GM21360 (cell line): ENCODE results near the gene ZNF23.

Experiments
- ATAC-seq: cut with Tn5 transposase; IDR thresholded peaks from one replicate; pipeline ENCODE4 v1.9.1; 2021; ENCODE audit warnings: mild to moderate bottlenecking, moderate library complexity; ENCODE audit not compliant: unreplicated experiment

The ZNF23 gene

DNA sequence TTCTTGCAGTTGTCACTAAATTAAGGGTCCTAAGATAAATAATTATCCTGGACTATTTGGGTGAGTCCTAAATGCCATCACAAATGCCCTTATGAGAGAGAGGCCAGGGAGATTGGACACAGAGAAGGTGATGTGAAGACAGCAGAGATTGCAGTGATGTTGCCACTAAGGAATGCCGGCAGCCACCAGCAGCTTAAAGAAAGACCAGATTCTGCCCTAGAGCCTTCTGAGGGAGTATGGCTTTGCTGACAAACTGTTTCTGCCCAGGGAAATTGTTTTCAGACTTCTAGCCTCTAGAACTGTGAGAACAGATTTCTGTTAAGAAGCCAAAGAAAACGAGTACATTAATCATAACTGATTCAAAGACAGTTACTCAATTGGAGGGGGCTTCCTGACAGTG, 10.0 kb upstream of the ZNF23 start:
- ATAC-seq: no peak

DNA sequence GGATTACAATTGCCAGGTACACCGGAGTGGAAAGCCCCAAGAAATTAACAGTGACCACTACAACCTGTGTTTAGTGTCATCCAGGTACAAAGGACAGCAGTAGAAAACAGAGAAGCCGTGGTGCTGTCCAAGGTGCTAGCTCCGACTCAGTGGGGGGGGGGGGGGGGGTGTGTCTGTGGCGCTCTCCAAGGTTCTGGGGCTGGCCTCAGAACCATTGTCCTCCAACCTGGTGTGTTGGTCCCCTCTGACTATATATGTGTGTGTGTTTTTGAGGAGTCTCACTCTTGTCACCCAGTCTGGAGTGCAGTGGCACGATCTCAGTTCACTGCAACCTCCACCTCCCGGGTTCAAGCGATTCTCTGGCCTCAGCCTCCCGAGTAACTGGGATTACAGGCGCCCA, 5.8 kb upstream of the ZNF23 start:
- ATAC-seq: no peak

DNA sequence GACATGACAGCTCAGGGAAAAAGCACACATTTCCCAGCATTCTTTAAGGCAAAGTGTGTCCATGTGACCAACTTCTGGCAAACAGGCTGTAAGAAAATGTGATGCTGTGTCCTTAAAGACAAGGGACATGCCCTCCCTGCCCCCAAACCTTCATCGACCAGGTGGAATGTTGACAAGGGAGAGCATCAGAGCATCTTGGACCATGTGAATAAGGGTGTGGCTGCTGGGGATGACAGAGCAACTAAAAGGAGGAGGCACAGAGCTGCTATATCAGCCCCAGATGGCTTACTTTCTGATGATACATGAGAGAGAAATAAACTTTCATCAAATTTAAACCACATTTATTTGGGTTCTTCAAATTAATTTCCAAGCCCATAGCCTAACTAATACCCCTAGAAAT, 2.2 kb upstream of the ZNF23 start:
- no peak for ATAC-seq

DNA sequence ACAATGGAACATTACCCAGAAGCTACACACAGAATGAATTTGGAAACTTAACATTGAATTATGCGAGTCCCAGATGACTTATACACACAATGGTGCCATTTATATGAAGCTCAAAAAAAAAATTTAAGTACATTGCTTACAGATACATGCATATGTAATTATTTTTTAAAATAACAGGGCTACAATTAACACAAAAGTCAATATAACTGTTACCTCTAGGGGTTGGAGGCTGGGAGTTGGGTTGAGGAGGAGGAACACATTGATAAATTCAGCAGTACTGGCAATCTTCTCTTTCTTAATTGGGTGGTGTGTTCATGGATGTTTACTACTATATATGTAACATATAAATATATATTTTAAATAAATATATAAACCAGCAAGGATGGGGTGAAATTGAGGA, 1.1 kb downstream of the ZNF23 start:
- no peak for ATAC-seq

DNA sequence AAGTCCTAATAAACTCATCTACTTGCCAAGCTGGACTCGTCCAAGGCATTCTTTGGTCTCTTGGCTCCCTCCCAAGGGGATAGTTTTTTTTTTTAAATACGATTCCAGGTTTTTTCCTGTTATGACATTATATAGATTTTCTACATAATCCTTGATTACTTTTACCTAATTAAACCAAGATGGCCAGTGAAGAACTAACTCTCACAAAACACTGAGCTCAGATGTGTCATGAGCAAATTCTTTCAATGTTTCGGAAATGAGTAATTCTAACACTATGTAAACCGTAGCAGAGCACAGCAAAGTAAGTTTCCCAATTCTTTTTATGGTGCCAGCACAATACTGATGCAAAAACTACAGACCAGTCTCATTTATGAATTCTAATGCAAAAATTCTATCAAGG, 1.8 kb downstream of the ZNF23 start:
- no peak for ATAC-seq

DNA sequence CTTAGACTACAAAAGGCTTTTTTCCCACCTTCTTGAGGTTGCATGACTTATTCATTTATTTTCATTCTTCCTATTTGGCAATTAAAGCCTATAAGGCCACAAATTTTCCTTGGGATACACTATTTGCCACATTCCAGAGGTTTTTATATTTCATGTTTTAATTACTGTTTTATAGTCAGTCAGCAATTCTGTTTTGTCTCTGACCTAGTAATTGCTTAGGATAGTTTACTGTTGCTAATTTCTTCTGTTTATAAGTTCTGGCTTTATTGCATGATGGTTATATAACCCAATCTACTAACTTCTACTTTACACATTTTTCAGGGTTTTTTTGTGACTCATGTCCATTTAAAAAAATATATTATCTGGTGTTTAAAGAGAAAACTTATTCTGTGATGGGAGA, 2.5 kb downstream of the ZNF23 start:
- ATAC-seq: no peak

DNA sequence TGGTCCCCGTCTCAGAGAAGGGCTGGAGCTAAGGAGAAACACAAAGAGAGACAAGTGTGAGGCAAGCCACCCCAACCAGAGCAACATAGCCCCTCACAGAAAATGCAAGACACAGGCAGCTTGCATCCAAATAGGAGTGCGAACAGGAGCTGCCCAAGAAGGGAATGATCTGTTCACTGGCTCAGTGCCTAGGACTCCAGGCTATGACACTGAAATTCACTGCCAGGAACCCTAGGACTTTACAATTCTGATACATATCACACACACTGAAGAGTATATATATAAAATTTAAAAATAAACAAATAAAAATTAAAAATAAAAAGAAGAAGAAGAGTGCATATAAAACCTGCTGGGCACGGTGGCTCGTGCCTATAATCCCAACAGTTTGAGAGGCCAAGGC, 5.2 kb downstream of the ZNF23 start:
- ATAC-seq: no peak

DNA sequence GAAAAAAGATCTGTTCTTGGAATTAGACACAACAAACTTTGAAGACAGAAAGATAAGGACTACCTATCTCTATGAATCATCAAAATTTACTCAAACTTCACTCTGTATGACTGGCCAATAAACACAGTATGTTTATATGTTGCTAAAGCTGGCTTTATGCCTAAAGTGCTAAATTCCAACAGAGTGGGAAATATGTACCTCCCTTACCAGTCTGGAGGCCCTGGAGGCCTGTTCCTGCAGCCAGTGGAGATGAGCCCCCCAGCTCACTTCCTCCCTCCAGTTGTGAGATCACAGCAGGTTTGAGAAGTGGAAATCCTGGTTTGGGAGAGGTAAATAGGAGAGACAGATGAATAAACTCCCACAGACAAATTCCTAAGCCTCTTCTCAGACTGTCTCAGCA, 9.0 kb downstream of the ZNF23 start:
- ATAC-seq: no peak

DNA sequence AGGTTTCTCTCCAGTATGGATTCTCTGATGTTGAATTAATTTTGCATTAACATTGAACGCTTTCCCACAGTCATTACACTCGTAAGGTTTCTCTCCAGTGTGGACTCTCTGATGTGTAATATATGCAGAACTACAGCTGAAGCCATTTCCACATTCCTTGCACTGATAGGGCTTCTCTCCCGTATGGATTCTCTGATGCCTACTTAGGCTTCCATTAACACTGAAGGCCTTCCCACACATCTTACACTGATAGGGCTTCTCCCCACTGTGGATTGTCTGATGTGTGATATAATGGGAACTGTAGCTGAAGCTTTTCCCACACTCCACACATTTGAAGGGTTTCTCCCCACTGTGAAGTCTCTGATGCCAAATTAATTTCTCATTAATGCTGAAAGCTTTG, 13.0 kb downstream of the ZNF23 start:
- no peak for ATAC-seq

DNA sequence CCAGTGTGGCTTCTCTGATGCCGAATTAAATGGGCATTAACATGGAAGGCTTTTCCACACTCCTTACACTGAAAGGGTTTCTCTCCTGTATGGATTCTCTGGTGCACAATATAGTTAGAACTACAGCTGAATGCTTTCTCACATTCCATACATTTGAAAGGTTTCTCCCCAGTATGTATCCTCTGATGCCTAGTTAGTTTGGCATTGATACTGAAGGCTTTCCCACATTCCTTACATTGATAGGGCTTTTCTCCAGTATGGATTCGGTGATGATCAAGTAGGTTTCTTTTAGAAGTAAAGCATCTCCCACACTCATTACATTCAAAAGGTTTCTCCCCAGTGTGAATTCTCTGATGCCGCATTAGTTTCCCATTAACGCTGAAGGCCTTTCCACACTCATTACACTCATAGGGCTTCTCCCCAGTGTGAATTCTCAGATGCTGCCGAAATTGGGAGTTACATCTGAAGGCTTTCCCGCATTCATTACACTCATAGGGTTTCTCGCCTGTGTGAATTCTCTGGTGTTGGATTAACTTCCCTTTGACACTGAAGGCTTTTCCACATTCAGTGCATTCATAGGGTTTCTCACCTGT, 13.7 kb downstream of the ZNF23 start:
- no peak for ATAC-seq

DNA sequence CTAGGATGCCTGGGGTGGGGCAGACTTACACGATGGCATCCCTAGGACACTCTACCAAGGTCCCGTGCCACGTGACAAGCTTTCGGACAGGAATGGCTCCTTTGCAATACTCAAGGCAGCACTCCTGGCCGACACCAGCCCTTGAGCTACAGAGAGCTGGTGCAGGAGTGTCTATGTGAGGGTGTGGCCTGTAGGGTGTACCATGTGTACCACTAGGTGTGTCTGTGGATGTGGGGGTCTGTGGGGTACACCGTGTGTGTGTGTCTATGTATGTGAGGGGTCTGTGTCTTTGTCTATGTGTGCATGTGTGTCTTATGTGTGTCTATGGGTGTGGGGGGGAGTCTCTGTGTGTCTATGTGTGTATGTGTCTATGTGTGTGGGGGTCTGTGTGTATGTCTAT, 18.3 kb downstream of the ZNF23 start:
- no peak for ATAC-seq

DNA sequence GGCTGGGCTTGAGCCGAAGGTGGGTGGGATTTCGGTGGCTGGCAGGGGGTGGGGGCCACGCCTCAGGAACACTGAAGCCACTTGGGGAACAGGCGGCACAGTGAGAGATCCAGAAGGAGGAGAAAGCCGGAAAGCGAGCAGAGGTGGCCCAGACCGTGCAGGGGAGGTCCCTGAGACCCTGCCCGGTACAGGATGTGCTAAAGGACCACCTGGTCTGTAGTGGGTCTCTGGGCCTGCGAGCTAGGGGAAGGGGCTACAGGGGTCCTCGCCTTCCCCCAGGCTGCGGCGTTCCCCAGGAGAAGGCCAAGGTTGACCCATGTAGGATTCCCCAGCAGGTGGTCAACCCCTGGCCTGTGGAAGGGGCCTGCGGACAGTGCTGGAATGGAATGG, 20.0 kb downstream of the ZNF23 start, which contains the start of gene TLE7:
Gene TLE7, minus strand, starts transcription at position 4 of the 390 bp plus-strand sequence. CDS start 8,730 bp downstream, outside the sequence.
- ATAC-seq: no peak

DNA sequence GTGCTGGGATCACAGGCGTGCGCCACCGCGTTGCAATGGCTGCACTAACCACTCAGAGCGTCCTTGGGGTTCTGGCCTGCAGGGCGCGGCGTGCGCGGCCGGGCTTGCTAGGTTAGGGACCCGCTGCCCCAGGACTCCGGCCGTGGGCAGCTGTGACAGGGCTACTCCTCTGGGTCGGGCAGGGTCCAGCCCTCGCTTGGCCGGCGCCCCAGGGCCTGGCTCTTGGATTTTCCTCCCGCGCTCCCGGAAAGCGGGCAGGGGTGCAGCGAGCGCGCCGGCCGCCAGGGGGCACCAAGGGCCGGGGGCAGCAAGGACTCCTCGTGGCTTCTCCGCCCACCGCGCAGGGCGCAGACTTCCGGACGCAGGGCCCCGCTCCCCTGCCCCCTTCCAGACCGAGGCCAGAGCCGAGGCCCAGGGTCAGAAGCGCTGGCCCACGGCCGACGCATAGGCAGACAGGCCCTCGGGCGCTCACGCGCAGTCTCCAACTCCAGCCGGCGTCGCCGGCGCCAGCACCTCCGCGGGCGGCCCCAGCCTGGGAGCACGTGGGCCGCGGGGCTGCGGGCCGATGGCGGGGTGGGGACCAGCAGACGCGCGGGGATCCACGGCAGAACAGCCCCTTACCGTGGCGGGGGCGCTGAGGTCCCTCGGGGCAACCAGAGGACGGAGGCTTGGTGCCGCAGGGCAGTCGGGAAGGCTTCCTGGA, 20.5 kb downstream of the ZNF23 start:
- ATAC-seq: no peak

DNA sequence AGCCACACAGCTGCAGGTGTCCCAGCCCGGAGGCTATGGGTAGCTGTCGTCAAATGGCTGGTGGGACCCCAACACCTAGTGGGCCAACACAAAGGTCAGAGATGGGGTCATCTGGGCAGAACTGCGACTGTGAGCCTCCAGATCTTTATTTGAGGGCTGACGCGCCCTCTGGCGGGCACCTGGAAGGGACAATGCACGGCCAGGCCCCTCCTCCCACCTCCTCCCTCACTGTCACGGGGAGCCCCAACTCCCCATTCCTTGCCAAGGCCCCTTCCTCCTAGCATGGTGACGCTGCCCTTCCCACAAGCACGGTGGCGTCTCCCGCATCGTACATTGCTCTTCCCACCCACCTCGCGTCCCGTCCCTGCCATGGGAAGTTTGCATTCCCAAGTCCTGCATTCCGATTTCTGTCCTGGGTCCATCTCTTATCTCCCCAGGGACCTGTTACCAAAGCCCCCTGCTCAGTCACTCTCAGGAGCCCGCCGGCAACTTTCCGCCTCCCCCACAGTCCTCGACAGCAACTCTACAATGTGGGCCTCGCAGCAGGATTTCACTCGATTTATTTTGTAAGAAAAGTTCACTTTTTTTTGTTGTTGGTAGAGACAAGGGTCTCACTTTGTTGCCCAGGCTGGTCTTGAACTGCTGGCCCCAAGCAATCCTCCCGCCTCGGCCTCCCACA, 21.2 kb downstream of the ZNF23 start:
- no peak for ATAC-seq

DNA sequence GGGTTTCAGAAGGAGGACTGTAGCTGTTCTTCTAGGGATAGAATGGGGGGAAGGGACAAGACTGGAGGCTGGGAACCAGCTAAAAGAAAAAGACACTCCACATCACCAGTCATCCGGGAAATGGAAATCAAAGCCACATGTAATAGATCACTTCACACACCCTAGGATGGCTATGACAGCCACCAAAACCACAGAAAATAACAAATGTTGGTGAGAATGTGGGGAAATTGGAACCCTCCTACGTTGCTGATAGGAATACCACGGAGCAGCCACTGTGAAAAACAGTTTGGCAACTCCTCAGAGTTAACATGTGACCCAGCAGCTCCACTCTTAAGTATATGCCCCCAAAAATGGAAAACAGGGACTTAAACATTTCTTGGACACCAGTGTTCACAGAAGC, 22.5 kb downstream of the ZNF23 start:
- ATAC-seq: no peak

DNA sequence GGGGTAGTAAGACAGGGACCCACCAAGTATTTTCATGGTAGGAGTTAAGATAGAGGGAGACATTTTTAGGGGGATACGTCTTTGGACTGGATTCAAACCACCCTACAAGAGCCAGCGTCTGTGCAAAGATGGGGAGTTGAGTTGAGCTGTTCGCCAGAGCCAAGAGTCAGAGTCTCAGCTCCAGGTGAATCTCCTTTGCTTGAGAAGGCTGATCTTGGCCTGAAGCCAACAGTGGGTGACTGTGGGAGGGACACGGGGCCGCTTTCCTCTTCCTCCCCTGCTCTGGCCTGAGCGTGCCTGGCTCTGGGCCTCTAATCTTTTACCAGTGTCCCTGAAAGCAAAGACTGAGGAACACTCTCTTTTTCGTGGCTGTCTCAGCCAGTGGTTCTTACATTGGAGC, 25.6 kb downstream of the ZNF23 start:
- no peak for ATAC-seq

DNA sequence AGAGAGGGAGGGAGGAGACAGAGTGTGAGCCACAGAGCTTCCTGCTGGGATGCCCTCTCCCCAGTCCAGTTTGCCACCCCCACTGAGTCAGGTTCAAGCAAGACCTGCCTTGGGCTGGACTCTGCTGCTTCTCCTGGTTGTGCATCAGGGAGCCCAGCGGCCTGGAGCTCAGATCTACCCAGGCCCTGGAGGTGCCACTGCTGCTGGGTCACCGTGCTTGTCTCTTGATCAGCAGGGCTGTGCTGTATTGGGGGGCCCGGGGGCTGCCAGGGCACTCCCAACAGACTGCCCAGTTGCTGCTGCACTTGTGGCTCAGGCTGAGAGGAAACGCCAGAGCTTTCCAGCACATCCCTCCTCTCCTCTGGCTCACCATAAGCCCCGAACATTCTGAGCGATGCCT, 29.1 kb downstream of the ZNF23 start:
- ATAC-seq: no peak

DNA sequence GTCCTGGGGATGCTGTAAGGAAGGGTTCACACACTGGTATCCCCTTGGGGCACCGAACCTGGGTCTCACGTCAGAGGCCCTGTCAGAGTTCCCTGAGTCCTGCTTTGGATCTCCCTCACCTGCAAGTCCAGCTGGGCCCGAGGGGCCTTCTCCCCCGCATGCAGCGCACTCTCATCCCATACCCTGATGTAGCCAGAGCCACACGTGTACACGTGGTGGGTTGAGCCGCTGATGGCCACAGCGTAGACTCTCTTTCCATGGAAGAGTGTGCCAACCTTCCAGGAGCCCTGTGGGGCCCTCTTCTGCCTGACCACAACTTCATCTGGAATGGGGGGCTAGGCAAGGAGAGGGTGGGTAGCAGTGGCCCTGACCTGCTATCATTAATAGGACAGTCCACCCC, 30.1 kb downstream of the ZNF23 start:
- no peak for ATAC-seq

DNA sequence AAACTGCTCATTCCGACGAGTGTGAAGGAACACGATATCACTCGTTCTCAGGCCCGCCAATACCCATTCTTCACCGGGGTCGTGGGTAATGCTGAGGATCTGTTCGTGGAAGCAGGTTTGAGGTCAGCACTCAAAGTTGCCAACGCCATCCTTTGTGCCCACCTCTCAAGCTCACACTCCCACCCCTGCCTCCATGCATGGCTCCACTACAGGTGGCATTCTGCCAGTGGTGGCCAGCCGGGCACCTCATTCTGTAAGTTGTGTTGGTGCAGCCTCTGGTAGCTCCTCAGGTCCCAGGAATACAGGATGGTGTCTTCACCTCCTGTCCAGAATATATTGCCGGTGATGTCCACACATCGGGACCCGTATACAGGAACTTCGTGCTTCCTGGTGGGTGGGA, 30.9 kb downstream of the ZNF23 start:
- no peak for ATAC-seq

DNA sequence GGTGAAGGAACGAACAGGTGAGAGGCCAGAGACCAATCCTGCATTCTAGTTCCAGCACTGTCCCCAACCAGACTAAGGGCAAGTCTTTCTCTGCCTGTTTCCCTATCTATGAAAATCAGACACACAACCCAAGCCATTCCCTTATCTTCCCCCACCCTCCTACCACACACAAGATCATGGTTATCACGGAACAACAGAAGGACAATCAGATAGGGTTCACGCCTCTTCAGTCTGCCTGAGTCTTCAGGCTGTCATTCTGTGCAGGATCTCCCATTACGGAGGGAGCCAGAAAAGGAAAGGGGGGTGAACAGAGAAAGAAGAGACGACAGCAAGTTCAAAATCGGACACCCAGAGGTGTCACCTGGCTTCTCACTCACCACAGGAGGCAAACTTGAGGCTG, 31.3 kb downstream of the ZNF23 start:
- no peak for ATAC-seq

DNA sequence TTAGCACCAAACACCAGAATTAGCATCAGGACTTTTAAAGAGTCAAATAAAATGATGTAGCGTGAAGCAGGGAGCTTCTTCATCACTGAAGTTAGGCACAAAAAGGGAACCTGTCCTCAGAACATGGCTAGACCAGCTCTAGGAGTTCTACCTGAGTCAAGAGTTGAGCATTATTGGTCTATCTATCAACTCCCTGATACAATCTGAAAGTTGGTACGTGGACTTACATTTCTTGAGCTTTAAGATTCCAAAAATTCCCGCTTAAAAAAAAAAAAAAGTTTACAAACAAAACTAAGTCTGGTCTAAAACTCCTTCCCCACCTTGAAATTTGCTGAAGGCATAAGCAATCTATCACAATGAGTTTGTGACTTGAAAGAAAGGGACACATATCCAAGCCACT, 32.5 kb downstream of the ZNF23 start:
- no peak for ATAC-seq

DNA sequence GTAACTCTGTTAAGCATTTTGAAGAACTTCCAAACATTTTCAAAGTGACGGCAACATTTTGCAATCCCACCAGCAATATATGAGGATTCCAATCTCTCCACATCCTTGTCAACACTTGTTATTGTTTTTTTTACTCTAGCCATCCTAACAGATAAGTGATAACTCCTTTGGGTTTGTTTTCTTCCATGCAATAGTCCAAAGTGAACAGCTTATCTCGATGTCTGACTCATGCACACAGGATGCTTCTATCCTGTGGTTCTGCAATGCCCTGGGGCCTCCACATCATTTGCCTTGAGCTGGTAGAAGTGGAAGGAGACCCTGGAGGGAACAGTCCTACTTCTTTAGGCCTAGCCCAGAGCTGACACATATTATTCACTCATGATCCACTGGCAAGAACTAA, 33.2 kb downstream of the ZNF23 start:
- no peak for ATAC-seq
